ENCODE measurements around the gene SWSAP1.

The SWSAP1 gene

GRCh38 chr19:11356676-11357550 is 17.6 kb upstream of the SWSAP1 start:
- FAIRE-seq, result no peak
- no peak for TF ChIP-seq CTCF (IDR thresholded peaks at IDR 0.05; ENCODE audit: insufficient read depth, missing control alignments)
- no peak for DNase-seq (ENCODE audit: insufficient read length, low spot score)

GRCh38 chr19:11359421-11359820 is 15.0 kb upstream of the SWSAP1 start:
- no peak for DNase-seq (ENCODE audit: insufficient read length, low spot score)
- no peak for TF ChIP-seq CTCF (IDR thresholded peaks at IDR 0.05; ENCODE audit: insufficient read depth, missing control alignments)
- FAIRE-seq, result no peak

DNA sequence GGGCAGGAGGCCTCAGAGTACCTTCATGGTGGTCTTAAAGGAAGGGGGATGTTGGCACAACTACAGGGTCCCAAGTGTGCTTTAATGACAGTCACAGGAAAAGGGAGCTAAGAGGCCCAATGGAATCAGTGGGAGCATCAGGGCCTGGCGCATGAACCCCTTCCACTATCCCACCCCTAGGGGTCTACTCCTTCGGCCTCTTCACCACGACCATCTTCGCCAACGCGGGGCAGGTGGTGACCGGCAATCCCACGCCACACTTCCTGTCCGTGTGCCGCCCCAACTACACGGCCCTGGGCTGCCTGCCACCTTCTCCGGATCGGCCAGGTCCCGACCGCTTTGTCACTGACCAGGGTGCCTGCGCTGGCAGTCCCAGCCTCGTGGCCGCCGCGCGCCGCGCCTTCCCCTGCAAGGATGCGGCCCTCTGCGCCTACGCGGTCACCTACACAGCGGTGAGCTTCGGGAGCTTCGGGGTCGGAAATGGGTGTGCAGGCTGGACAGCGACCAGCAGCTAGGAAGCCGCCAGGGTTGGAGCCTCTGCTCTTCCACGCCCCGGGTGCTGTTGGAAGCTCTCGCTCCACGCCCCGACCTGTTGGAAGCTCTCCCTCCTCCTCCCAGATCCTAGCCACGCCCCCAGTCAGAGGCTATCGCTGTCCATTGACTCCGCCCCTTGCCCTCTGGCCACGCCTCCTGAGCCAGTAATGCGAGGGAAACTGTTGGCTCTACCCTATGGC is 13.3 kb upstream of the SWSAP1 start:
- TF ChIP-seq CTCF (IDR thresholded peaks at IDR 0.05; ENCODE audit: insufficient read depth, missing control alignments), result no peak
- FAIRE-seq, result no peak
- no peak for DNase-seq (ENCODE audit: insufficient read length, low spot score)

GRCh38 chr19:11361771-11362731 is 12.4 kb upstream of the SWSAP1 start:
- TF ChIP-seq CTCF (IDR thresholded peaks at IDR 0.05; ENCODE audit: insufficient read depth, missing control alignments), result no peak
- DNase-seq (ENCODE audit: insufficient read length, low spot score) (no peak), FAIRE-seq (no peak)

DNA sequence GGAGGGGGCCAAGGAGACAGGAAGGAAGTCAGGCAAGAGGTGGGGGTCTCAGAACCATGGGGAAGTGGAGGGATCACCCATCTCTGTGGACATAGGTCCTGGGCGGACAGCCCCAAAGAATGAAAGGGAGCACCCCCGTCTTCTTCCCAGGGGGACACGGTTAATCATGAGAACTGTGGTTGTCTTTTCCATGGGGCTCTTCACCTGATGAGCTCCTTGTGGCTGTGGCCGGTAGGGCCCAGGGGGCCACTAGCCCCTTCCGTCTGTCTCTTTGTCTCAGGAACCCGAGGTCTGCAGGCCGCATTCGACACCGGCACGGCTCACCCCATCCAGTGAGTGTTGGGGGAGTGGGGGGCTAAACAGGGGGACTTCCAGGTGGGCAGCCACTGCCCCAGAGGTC is 10.6 kb upstream of the SWSAP1 start:
- TF ChIP-seq CTCF (IDR thresholded peaks at IDR 0.05; ENCODE audit: insufficient read depth, missing control alignments), result no peak
- no peak for DNase-seq (ENCODE audit: insufficient read length, low spot score)
- no peak for FAIRE-seq

- no peak for TF ChIP-seq CTCF (IDR thresholded peaks at IDR 0.05; ENCODE audit: insufficient read depth, missing control alignments)
- no peak for DNase-seq (ENCODE audit: insufficient read length, low spot score)
- FAIRE-seq, result no peak
Observed at GRCh38 chr19:11364296-11364904, 10.1 kb upstream of the SWSAP1 start.
